OCI-LY7 (cell line): Measurements from ENCODE around the gene ADRA1B. TPM values are rescaled to one million over a fixed set of nuclear protein-coding genes. Genes with fewer than 3 reads are reported as not detected.

Source experiments
- BruUV-seq: library from RNA; stranded (reverse); fragments of 400-500 nt; replicated peaks from 2 replicates; lab custom pipeline; 2021; lab: Mats Ljungman, UMichigan
- CTCF ChIA-PET: fragments of 300-600 bp; sonication (Branson Sonifier 250); formaldehyde crosslinking; loops from one replicate; lab custom pipeline; 2022; ENCODE audit warnings: antibody characterized with exemption; ENCODE audit not compliant: unreplicated experiment; lab: Charles Lee
- POLR2A ChIA-PET: fragments of 300-600 bp; sonication (Branson Sonifier 250); formaldehyde crosslinking; loops from one replicate; lab custom pipeline; 2022; ENCODE audit warnings: antibody characterized with exemption; lab: Charles Lee
- DNase-seq: peaks from one replicate; pipeline ENCODE4 v3.0.0-alpha.2; 2015; ENCODE audit warnings: low spot score
- H2AFZ ChIP-seq: fragments of 200-600 bp; sonication (generic), shearing (Covaris generic); 2 replicates; pipeline ENCODE4 v1.6.1; 2014; ENCODE audit warnings: mild to moderate bottlenecking, antibody characterized with exemption, low read length, moderate library complexity
- H3K27ac ChIP-seq: fragments of 200-600 bp; sonication (generic); 2 replicates; pipeline ENCODE4 v1.5.1; 2014; ENCODE audit warnings: mixed run types, low read depth, mild to moderate bottlenecking, moderate library complexity, low read length, inconsistent platforms; ENCODE audit not compliant: poor library complexity, severe bottlenecking
- H3K36me3 ChIP-seq: fragments of 200-600 bp; sonication (generic); 2 replicates; pipeline ENCODE4 v1.6.1; 2014; ENCODE audit warnings: mild to moderate bottlenecking, antibody characterized with exemption, low read length, moderate library complexity, mixed read lengths; ENCODE audit not compliant: insufficient read depth
- H3K4me1 ChIP-seq: fragments of 200-600 bp; sonication (generic); 2 replicates; pipeline ENCODE4 v1.5.1; 2014; ENCODE audit warnings: mild to moderate bottlenecking, low read length; ENCODE audit not compliant: insufficient read depth, poor library complexity, severe bottlenecking
- H3K4me2 ChIP-seq: fragments of 200-600 bp; sonication (generic); 2 replicates; pipeline ENCODE4 v1.6.1; 2014; ENCODE audit warnings: mild to moderate bottlenecking, low read length
- H3K4me3 ChIP-seq: fragments of 200-600 bp; sonication (generic); 2 replicates; pipeline ENCODE4 v1.5.1; 2014; ENCODE audit warnings: mild to moderate bottlenecking, low read depth, low read length; ENCODE audit not compliant: poor library complexity, severe bottlenecking
- H3K79me2 ChIP-seq: fragments of 200-600 bp; sonication (generic); 2 replicates; pipeline ENCODE4 v1.6.1; 2016; ENCODE audit warnings: low read depth, mild to moderate bottlenecking, low read length, moderate library complexity, mixed read lengths; ENCODE audit not compliant: insufficient read depth
- H3K9me2 ChIP-seq: fragments of 200-600 bp; sonication (generic); 2 replicates; pipeline ENCODE4 v1.6.1; 2016; ENCODE audit warnings: mild to moderate bottlenecking, low read length, mixed read lengths; ENCODE audit not compliant: insufficient read depth
- H3K9me3 ChIP-seq: fragments of 200-600 bp; sonication (generic); 2 replicates; pipeline ENCODE4 v1.6.1; 2014; ENCODE audit warnings: mild to moderate bottlenecking, mixed run types, low read length, mixed read lengths
- H4K20me1 ChIP-seq: fragments of 200-600 bp; sonication (generic); 2 replicates; pipeline ENCODE4 v1.6.1; 2014; ENCODE audit warnings: mild to moderate bottlenecking, antibody characterized with exemption, low read length, moderate library complexity, mixed read lengths; ENCODE audit not compliant: insufficient read depth
- CTCF ChIP-seq: fragments of 200-600 bp; sonication (generic); conservative IDR thresholded peaks from 2 replicates; pipeline ENCODE4 v1.5.1; 2014; ENCODE audit warnings: mild to moderate bottlenecking, antibody characterized with exemption, low read length, moderate library complexity, mixed read lengths
- EZH2phosphoT487 ChIP-seq: fragments of 200-600 bp; sonication (generic); IDR thresholded peaks from 2 replicates; pipeline ENCODE4 v1.6.1; 2018; ENCODE audit warnings: low read depth, borderline replicate concordance, mild to moderate bottlenecking, mixed run types, antibody characterized with exemption, low read length, moderate library complexity, mixed read lengths
- intact Hi-C: fragments of 100-400 bp; cut with micrococcal nuclease; formaldehyde crosslinking; loops from one replicate; pipeline ENCODE4 v1.10.0; 2022; ENCODE audit not compliant: unreplicated experiment
- total RNA-seq, 2 experiments: library from RNA; depleted of rRNA in 1 of 2; stranded (reverse); fragments of >200 nt in 1 of 2; shearing (Covaris generic) in 1 of 2; gene quantifications; 2 replicates each; pipeline ENCODE4 v1.2.3, GENCODE V29; 2014 to 2022

The ADRA1B gene
- total RNA-seq, 2 experiments from 2014 or later = not detected

GRCh38 chr5:159982421-159983173, 66.3 kb downstream of the ADRA1B start:
- Histone ChIP-seq H3K4me2 (no peak overlapping the region), H3K4me3 (no peak overlapping the region), H2AFZ (no peak overlapping the region), H3K9me3 (no peaks in the 10 kb centered on the region), H3K27ac (no peak overlapping the region), H3K36me3 (no peaks in the 10 kb centered on the region), H3K9me2 (no peaks in the 10 kb centered on the region), H3K79me2 (no peaks in the 10 kb centered on the region), H4K20me1 (no peaks in the 10 kb centered on the region), H3K4me1 (no peaks in the 10 kb centered on the region)
- ChIA-PET CTCF (interaction anchor here (0.6 kb wide), 1 partner anchor 468 kb away, joined by 8 read pairs; no protein-coding TSS in a partner anchor), POLR2A (no interaction called here)
- no peak for DNase-seq
- intact Hi-C loops = no loop called here
- TF ChIP-seq CTCF (no peak), EZH2phosphoT487 (no peak)
- BruUV-seq = no TSS peak

DNA sequence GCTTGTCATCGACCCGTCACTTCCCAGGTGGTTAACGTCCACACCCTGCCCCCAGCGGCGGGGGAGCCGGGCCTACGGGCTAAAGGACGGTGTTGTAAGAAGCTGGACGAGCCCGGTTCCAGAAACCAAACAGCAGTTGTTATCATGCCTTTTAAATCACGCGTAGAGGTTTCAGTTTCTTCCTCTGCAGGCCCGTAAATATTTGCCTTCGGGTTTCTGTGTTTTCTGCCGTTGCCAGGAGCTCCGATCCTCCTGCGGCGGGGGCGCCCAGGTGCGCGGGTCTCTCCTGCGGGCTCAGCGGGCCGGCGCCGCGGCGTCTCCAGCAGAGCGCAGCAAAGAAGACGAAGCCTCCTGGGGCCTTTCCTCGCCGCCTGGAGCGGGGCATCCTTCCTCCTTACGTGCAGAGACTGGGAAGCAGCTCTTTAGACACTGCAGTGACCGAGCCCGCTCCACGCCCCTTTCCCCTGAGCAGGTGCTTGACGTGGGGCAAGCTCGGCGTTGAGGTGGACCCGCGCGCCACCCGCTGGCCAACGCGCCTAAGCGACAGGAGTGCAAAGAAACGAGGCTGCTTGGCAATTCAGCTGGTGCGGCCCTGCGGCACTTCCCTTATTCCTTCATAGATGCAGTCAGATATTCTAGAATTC, 70.9 kb downstream of the ADRA1B start:
- no TSS peak for BruUV-seq
- ChIA-PET POLR2A (interaction anchor here (0.6 to 1.2 kb wide), 3 partner anchors 10 to 269 kb away, joined by 3 to 7 read pairs (median 3); no protein-coding TSS in a partner anchor), CTCF (interaction anchor here (0.9 to 1.2 kb wide), 2 partner anchors 542 to 830 kb away, joined by 3 read pairs; no protein-coding TSS in a partner anchor)
- intact Hi-C loops = loop anchor here (5.0 kb wide), 2 partner anchors 545 to 700 kb away; no protein-coding TSS in a partner anchor
- peak; percentile 65 for DNase-seq
- Histone ChIP-seq H3K36me3 (no peaks in the 10 kb centered on the region), H3K9me2 (no peaks in the 10 kb centered on the region), H3K4me3 (peak overlapping the region; percentile 40), H3K4me2 (peak overlapping the region; percentile 68), H3K79me2 (no peaks in the 10 kb centered on the region), H3K9me3 (no peaks in the 10 kb centered on the region), H3K4me1 (no peaks in the 10 kb centered on the region), H2AFZ (peak overlapping the region; percentile 45; the same call in 1 of the 2 replicates), H4K20me1 (no peaks in the 10 kb centered on the region), H3K27ac (no peak overlapping the region)
- no peak for TF ChIP-seq EZH2phosphoT487
- peak; percentile 75 for TF ChIP-seq CTCF
